DOHH2 (cell line): ENCODE data around the gene S1PR1.

ENCODE experiments used
- H3F3A ChIP-seq: fragments of 200-600 bp; sonication (generic), shearing (Covaris generic); 2 replicates; pipeline ENCODE4 v1.6.0; 2016; ENCODE audit warnings: antibody characterized with exemption, mild to moderate bottlenecking; ENCODE audit not compliant: control insufficient read depth, insufficient read depth
- H3K27ac ChIP-seq: fragments of 200-600 bp; sonication (generic); 2 replicates; pipeline ENCODE4 v1.5.1; 2014; ENCODE audit warnings: low read depth, mild to moderate bottlenecking, low read length, moderate library complexity
- H3K27me3 ChIP-seq: fragments of 200-600 bp; sonication (generic); 2 replicates; pipeline ENCODE4 v1.6.1; 2014; ENCODE audit warnings: mild to moderate bottlenecking, low read length, mixed read lengths; ENCODE audit not compliant: control insufficient read depth
- H3K36me3 ChIP-seq: fragments of 200-600 bp; sonication (generic); 2 replicates; pipeline ENCODE4 v1.6.1; 2014; ENCODE audit warnings: mild to moderate bottlenecking, low read length, moderate library complexity, mixed read lengths; ENCODE audit not compliant: control insufficient read depth
- H3K4me1 ChIP-seq: fragments of 200-600 bp; sonication (generic); 2 replicates; pipeline ENCODE4 v1.6.1; 2014; ENCODE audit warnings: mild to moderate bottlenecking, low read length, mixed read lengths; ENCODE audit not compliant: control insufficient read depth
- H3K4me2 ChIP-seq: fragments of 200-600 bp; sonication (generic); 2 replicates; pipeline ENCODE4 v1.6.0; 2014; ENCODE audit warnings: mild to moderate bottlenecking, low read length, moderate library complexity
- H3K4me3 ChIP-seq: fragments of 200-600 bp; sonication (generic); 2 replicates; pipeline ENCODE4 v1.5.1; 2014; ENCODE audit warnings: mild to moderate bottlenecking, low read length, mixed read lengths
- H3K79me2 ChIP-seq: fragments of 200-600 bp; sonication (generic); 2 replicates; pipeline ENCODE4 v1.6.1; 2014; ENCODE audit warnings: mild to moderate bottlenecking, low read length, mixed read lengths; ENCODE audit not compliant: control insufficient read depth
- H3K9me2 ChIP-seq: fragments of 200-600 bp; sonication (generic); replicated peaks from 2 replicates; pipeline ENCODE4 v1.6.1; 2014; ENCODE audit warnings: mild to moderate bottlenecking, low read length, mixed read lengths; ENCODE audit not compliant: control insufficient read depth
- H3K9me3 ChIP-seq: fragments of 200-600 bp; sonication (generic); 2 replicates; pipeline ENCODE4 v1.6.1; 2014; ENCODE audit warnings: antibody characterized with exemption, low read length, mixed read lengths; ENCODE audit not compliant: control insufficient read depth, insufficient read depth
- H4K20me1 ChIP-seq: fragments of 200-600 bp; sonication (generic); 2 replicates; pipeline ENCODE4 v1.6.0; 2014; ENCODE audit warnings: low read depth, mild to moderate bottlenecking, antibody characterized with exemption, low read length, moderate library complexity; ENCODE audit not compliant: control insufficient read depth, insufficient read depth
- EZH2phosphoT487 ChIP-seq: fragments of 200-600 bp; sonication (generic); IDR thresholded peaks from 2 replicates; pipeline ENCODE4 v1.6.1; 2017; ENCODE audit warnings: borderline replicate concordance, mild to moderate bottlenecking, antibody characterized with exemption, low read length, moderate library complexity, mixed read lengths
- TF ChIP-seq, protein P1 (sequence below): fragments of 200-600 bp; sonication (generic); IDR thresholded peaks from one replicate; pipeline ENCODE4 v1.5.1; 2014; ENCODE audit warnings: antibody characterized with exemption, mild to moderate bottlenecking, low read depth, low read length; ENCODE audit not compliant: poor library complexity, severe bottlenecking

S1PR1 gene

DNA sequence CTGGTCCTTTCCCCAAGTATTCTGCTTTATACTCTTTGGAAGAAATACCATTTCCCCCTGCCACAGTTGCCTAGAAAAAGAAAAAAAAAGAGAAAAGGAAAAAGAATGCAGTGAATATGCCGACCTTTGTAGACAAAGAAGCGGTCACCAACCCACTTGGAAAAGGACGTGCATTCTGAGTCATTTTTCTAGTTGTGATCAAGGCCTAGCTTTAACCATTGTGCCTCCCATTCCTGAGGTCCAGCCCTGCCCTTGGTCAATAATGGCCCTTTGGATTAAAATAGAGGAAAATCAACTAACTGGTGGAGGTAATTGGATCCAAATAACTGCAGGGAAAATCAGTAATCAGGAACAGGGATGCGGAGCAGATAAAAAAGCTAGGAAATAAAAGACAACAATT is 24.8 kb downstream of the S1PR1 start:
- Histone ChIP-seq H3K4me2 (no peak overlapping the region), H4K20me1 (no peaks in the 10 kb centered on the region), H3K36me3 (no peaks in the 10 kb centered on the region), H3K4me1 (peaks cover 30% of the 10 kb centered on the region), H3K79me2 (no peaks in the 10 kb centered on the region), H3K27ac (no peak overlapping the region), H3K9me2 (no peaks in the 10 kb centered on the region), H3K4me3 (no peak overlapping the region), H3K9me3 (no peaks in the 10 kb centered on the region), H3K27me3 (no peaks in the 10 kb centered on the region), H3F3A (no peaks in the 10 kb centered on the region)
- TF ChIP-seq, protein P1, sequence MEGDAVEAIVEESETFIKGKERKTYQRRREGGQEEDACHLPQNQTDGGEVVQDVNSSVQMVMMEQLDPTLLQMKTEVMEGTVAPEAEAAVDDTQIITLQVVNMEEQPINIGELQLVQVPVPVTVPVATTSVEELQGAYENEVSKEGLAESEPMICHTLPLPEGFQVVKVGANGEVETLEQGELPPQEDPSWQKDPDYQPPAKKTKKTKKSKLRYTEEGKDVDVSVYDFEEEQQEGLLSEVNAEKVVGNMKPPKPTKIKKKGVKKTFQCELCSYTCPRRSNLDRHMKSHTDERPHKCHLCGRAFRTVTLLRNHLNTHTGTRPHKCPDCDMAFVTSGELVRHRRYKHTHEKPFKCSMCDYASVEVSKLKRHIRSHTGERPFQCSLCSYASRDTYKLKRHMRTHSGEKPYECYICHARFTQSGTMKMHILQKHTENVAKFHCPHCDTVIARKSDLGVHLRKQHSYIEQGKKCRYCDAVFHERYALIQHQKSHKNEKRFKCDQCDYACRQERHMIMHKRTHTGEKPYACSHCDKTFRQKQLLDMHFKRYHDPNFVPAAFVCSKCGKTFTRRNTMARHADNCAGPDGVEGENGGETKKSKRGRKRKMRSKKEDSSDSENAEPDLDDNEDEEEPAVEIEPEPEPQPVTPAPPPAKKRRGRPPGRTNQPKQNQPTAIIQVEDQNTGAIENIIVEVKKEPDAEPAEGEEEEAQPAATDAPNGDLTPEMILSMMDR: no peak
- no peak for TF ChIP-seq EZH2phosphoT487

DNA sequence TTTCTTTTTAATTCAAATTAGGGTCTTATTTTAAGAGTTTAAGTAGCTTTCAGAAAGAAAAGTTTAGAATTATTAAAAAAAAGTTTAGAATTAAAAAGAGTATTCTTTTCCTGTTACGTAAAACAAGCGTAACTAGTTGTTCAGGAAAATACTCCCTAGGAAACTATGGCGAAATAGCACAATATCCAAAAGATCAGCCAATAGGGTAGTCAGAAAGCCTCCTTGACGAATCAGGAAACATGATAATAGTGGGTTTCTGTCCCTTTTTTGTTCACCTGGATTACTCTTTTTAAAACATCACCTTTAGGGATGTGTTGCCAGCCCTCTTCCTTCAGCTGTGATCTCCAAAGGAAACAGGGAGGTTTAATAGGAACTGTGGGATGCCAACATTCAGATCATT is 25.2 kb downstream of the S1PR1 start:
- Histone ChIP-seq H4K20me1 (no peaks in the 10 kb centered on the region), H3K9me3 (no peaks in the 10 kb centered on the region), H3K9me2 (no peaks in the 10 kb centered on the region), H3K4me2 (no peak overlapping the region), H3K27ac (no peak overlapping the region), H3F3A (no peaks in the 10 kb centered on the region), H3K79me2 (no peaks in the 10 kb centered on the region), H3K27me3 (no peaks in the 10 kb centered on the region), H3K36me3 (no peaks in the 10 kb centered on the region), H3K4me1 (peaks cover 30% of the 10 kb centered on the region), H3K4me3 (no peak overlapping the region)
- no peak for TF ChIP-seq EZH2phosphoT487
- TF ChIP-seq, protein P1: no peak

DNA sequence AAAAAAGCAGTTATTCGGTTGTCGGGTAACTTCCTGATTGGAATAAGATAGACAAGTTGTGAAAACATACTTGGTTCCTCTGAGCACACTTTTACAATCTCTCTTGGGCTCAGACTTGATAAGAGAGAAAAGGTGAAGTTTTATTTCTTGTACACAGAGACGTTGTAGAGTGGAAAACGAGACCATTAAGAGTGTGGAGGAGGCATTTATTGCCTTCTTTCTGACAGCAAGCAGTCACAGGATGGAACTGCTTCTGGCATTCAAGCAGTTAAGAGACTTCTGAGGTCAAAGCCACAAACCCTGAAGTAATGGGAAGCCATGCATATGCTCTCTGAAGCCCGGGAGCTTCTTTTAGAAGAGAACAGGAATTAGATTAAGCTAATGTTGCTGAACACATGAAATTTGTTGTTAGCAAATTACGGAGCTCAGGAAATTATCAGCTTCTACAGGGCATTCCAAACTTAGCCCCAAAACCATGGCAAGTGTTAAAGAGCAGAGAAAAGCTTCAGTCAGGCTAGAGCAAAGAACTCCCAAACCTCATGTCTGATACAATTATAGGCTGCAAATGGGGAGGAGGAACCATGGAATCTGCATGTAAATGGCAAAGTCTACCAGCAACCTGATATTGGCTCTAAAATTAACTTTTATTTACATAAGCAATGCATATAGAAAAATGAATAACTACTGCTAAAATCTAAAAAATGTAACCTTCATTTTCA is 26.0 kb downstream of the S1PR1 start:
- Histone ChIP-seq H3K27ac (no peak overlapping the region), H3K79me2 (no peaks in the 10 kb centered on the region), H4K20me1 (no peaks in the 10 kb centered on the region), H3K9me3 (no peaks in the 10 kb centered on the region), H3F3A (no peaks in the 10 kb centered on the region), H3K27me3 (no peaks in the 10 kb centered on the region), H3K36me3 (no peaks in the 10 kb centered on the region), H3K4me2 (no peak overlapping the region), H3K9me2 (no peaks in the 10 kb centered on the region), H3K4me3 (no peak overlapping the region), H3K4me1 (peaks cover 26% of the 10 kb centered on the region)
- TF ChIP-seq, protein P1: no peak
- TF ChIP-seq EZH2phosphoT487: no peak
